GM13977 (cell line): ENCODE results near the gene ACTL8.

Source experiments
- DNase-seq: peaks from one replicate; pipeline ENCODE4 v3.0.0; 2012; ENCODE audit warnings: low spot score
- in situ Hi-C: fragments of 300-500 bp; cut with MboI; formaldehyde crosslinking; loops from one replicate; pipeline ENCODE4 v1.12.0; 2022; ENCODE audit warnings: low sequenced_read_pairs, low pct_unique_long_range_greater_than_20kb, mixed read lengths, inconsistent platforms; ENCODE audit not compliant: unreplicated experiment
- TF ChIP-seq, protein P1 (sequence below): IDR thresholded peaks from 2 replicates; pipeline ENCODE4 v1.5.1; 2012; ENCODE audit warnings: mild to moderate bottlenecking, control low read depth; ENCODE audit not compliant: insufficient read depth; ENCODE audit errors: extremely low read depth, missing control alignments

ACTL8 gene

DNA sequence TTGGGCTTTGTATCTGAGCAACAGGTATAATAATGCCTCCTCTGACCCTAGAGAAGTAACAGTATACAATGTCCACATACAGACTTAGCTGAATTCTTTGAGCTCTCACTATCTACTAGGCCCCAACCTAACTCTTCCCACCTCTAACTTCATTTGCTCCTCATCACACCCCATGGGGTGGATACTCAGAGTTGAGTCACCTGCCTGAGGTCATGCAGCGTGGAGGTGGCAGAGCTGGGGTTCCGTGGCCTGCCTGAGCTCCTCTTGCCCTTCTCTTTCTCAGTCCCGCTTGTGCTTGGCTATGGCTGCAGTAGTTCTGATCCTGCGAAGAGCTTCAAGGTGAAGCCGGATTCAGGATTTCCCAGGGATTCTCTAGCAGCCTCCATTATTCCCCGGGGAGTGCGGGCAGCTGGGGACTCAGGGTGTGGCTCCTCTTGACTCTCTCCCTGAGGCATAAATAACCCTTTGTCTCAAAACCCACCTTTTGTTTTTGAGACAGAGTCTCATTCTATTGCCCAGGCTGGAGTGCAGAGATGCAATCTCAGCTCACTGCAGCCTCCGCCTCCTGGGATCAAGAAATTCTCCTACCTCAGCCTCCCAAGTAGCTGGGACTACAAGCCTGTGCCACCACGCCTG lies 29.9 kb upstream of the ACTL8 start:
- TF ChIP-seq, protein P1, sequence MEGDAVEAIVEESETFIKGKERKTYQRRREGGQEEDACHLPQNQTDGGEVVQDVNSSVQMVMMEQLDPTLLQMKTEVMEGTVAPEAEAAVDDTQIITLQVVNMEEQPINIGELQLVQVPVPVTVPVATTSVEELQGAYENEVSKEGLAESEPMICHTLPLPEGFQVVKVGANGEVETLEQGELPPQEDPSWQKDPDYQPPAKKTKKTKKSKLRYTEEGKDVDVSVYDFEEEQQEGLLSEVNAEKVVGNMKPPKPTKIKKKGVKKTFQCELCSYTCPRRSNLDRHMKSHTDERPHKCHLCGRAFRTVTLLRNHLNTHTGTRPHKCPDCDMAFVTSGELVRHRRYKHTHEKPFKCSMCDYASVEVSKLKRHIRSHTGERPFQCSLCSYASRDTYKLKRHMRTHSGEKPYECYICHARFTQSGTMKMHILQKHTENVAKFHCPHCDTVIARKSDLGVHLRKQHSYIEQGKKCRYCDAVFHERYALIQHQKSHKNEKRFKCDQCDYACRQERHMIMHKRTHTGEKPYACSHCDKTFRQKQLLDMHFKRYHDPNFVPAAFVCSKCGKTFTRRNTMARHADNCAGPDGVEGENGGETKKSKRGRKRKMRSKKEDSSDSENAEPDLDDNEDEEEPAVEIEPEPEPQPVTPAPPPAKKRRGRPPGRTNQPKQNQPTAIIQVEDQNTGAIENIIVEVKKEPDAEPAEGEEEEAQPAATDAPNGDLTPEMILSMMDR, result no peak
- no peak for DNase-seq
- in situ Hi-C loops, result no loop called here

DNA sequence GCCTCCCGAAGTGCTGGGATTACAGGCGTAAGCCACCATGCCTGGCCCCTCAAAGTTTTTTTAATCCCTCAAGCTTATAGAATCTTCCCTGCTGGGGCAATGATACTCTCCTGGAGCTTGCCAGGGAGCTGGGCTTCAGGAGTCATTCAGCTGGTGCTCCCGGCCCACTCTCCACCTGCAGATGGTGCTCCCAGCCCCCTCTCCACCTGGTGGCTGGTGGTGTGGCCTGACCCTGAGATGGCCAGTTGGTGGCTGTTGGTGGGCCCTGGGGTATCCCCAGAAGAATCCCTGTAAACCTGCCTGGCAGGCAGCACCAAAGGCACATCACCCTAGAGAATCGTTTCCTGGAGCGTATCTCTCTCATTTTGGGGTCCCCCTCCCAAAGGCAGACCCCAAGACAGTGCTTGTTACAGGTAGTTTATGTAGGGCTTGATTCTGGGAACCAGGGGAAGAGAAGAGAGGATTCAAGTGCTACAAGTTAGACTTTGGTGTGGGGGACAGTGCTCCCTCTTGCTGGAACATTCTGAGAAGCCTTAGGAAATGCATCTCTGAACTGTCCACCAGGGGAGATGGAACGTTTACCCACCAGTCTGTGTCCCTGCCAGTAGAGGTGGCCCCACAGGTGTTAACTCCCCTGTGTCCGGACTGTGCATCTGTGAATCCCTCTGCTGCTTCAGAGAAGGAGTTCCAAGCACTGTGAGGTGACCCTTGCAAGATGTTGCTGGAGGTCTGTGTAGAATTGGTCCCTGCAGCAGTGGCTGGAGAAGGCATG lies 29.1 kb upstream of the ACTL8 start:
- in situ Hi-C loops, result no loop called here
- TF ChIP-seq, protein P1, result no peak
- DNase-seq, result no peak

DNA sequence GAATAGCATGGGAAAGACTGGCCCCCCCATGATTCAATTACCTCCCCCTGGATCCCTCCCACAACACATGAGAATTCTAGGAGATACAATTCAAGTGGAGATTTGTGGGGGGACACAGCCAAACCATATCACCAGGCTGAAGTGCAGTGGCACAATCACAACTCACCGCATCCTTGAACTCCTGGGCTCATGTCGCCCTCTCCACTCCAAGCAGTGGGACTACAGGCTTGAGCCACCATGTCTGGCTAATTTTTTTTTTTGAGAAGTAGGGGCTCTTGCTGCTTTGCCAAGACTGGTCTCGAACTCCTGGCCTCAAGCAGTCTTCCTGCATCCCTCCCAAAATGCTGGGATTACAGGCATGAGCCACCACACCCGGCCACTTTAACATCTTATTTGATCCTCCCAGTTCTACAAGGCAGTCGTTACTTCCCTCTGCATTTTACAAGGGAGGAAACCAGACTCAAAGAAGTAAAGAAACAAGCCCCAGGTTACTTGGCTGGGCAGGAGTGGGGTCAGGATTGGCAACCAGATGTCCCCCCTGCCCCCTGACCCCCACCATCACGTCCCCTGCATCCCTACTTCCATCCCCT lies 26.9 kb upstream of the ACTL8 start:
- DNase-seq, result no peak
- TF ChIP-seq, protein P1, result no peak
- in situ Hi-C loops, result no loop called here

DNA sequence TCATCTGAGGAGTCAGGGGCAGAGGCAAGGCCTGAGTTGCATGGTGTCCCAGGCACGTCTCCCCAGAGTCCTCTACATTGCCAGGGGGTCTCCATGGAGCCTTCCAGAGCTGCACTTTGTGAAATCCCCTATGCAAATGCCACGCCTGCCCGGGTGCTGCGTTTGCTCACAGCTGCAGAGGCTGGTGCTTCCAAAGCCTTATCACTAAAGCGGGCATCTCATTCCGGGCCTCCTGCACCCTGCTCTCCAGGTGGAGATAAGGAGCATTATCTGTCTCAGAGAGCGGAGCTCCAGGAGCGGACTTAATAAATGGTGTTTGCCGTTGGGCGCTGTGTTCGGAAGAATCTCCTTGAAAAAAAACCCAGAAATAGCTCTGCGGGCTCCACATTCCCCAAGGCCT lies 25.9 kb upstream of the ACTL8 start:
- TF ChIP-seq, protein P1, result no peak
- in situ Hi-C loops, result no loop called here
- DNase-seq, result no peak

DNA sequence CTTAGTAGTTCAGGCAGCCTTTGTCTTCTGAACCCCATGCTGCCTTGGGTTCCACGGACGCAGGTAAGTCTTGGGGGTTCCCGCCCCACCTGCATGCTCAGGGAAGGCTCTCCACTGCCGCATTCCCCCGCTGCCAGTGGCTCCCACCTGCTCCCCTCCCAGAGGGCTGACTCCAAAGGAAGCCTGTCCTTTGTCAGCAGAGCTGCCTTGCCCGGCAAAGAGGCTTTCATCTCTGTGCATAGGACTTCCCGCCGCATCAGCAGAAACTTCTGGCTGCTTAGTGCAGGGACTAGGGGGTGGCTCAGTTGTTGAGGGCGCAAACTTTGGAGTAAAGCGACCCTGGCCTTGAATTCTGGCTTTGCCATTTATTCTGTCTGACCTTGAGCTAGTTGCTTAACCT lies 25.2 kb upstream of the ACTL8 start:
- in situ Hi-C loops, result no loop called here
- TF ChIP-seq, protein P1, result no peak
- DNase-seq, result no peak

DNA sequence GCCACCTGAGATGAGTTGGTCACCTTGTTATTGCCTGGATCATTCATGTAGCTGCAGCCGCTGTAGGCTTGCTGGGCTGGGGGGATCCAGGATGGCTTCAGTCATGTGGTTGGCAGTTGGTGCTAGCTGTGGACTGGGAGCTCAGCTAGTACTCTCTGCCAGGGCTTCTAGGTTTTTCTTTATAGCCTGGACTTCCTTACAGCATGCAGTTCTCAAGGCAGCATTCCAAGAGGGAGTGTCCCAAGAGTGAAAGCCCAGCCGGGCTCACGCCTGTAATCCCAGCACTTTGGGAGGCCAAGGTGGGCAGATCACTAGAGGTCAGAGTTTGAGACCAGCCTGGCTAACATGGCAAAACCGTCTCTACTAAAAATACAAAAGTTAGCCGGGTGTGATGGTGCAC lies 23.7 kb upstream of the ACTL8 start:
- in situ Hi-C loops, result no loop called here
- TF ChIP-seq, protein P1, result no peak
- no peak for DNase-seq
